ENCODE results near the gene HOXD9. TPM values are rescaled to one million over a fixed set of nuclear protein-coding genes. Genes with fewer than 3 reads are reported as not detected.

The HOXD9 gene
- polyA plus RNA-seq, 1 donor (not counting 4 experiments of a cell fraction or from before 2014, with no cell fraction given): not detected

GRCh38 chr2:176154576-176155252, 32.2 kb downstream of the HOXD9 start:
- no peaks in the 10 kb centered on the region for H3K79me2 ChIP-seq (ENCODE audit: control insufficient read depth, insufficient read depth, low read length)
- H3K9me1 ChIP-seq (ENCODE audit: control insufficient read depth, extremely low read depth, insufficient read depth, low read length): no peaks in the 10 kb centered on the region
- dilution Hi-C loops (cut with MboI; ENCODE audit: extremely low pct_ligation_motif_present, low sequenced_read_pairs): loop anchor here (25.0 kb wide), 1 partner anchor 483 kb away; no protein-coding TSS in a partner anchor
- no peaks in the 10 kb centered on the region for H4K20me1 ChIP-seq (ENCODE audit: control insufficient read depth, extremely low read depth, insufficient read depth, low read length)
- no peaks in the 10 kb centered on the region for H3K9me3 ChIP-seq (ENCODE audit: control insufficient read depth, low read depth, low read length)
- no peak overlapping the region for H3K9ac ChIP-seq (ENCODE audit: control insufficient read depth, extremely low read depth, insufficient read depth, low read length)
- peaks cover 93% of the 10 kb centered on the region for H3K27me3 ChIP-seq (ENCODE audit: control insufficient read depth, extremely low read depth, insufficient read depth, low read length)
- DNase-seq (ENCODE audit: low read depth, low spot score) (no peak), FAIRE-seq (no peak)
- no peak overlapping the region for H3K4me2 ChIP-seq (ENCODE audit: control insufficient read depth, extremely low read depth, insufficient read depth, low read depth, low read length)
- no peaks in the 10 kb centered on the region for H3K36me3 ChIP-seq (ENCODE audit: control insufficient read depth in 2 of 2, extremely low read depth in 1 of 2, insufficient read depth in 2 of 2, low read length in 2 of 2)
- TF ChIP-seq EZH2 (IDR thresholded peaks at IDR 0.05; ENCODE audit: low read length) (no peak), CTCF (optimal IDR thresholded peaks at IDR 0.05 in 1 of 3, IDR thresholded peaks at IDR 0.05 in 1 of 3, conservative IDR thresholded peaks at IDR 0.05 in 1 of 3; ENCODE audit: extremely low read depth in 1 of 3, insufficient read depth in 2 of 3, low read length in 3 of 3) (no peak)
- no peak overlapping the region for H3K27ac ChIP-seq (ENCODE audit: control insufficient read depth, insufficient read depth, low read length)
- H2AFZ ChIP-seq (ENCODE audit: control insufficient read depth, low read length): no peak overlapping the region
- no peaks in the 10 kb centered on the region for H3K4me1 ChIP-seq (ENCODE audit: control insufficient read depth, extremely low read depth, insufficient read depth, low read length)
- no peak overlapping the region for H3K4me3 ChIP-seq (ENCODE audit: control insufficient read depth in 2 of 3, extremely low read depth in 1 of 3, insufficient read depth in 2 of 3, low read depth in 1 of 3, low read length in 3 of 3)

- no peak overlapping the region for H3K9ac ChIP-seq (ENCODE audit: control insufficient read depth, extremely low read depth, insufficient read depth, low read length)
- H3K36me3 ChIP-seq (ENCODE audit: control insufficient read depth in 2 of 2, extremely low read depth in 1 of 2, insufficient read depth in 2 of 2, low read length in 2 of 2): no peaks in the 10 kb centered on the region
- H3K79me2 ChIP-seq (ENCODE audit: control insufficient read depth, insufficient read depth, low read length): no peaks in the 10 kb centered on the region
- no peak overlapping the region for H3K27ac ChIP-seq (ENCODE audit: control insufficient read depth, insufficient read depth, low read length)
- no peaks in the 10 kb centered on the region for H3K9me3 ChIP-seq (ENCODE audit: control insufficient read depth, low read depth, low read length)
- no peaks in the 10 kb centered on the region for H4K20me1 ChIP-seq (ENCODE audit: control insufficient read depth, extremely low read depth, insufficient read depth, low read length)
- FAIRE-seq: no peak
- H3K4me2 ChIP-seq (ENCODE audit: control insufficient read depth, extremely low read depth, insufficient read depth, low read depth, low read length): no peak overlapping the region
- H3K4me3 ChIP-seq (ENCODE audit: control insufficient read depth in 2 of 3, extremely low read depth in 1 of 3, insufficient read depth in 2 of 3, low read depth in 1 of 3, low read length in 3 of 3): no peak overlapping the region
- H3K9me1 ChIP-seq (ENCODE audit: control insufficient read depth, extremely low read depth, insufficient read depth, low read length): no peaks in the 10 kb centered on the region
- no peak for DNase-seq (ENCODE audit: low read depth, low spot score)
- no peaks in the 10 kb centered on the region for H3K4me1 ChIP-seq (ENCODE audit: control insufficient read depth, extremely low read depth, insufficient read depth, low read length)
- no peak for TF ChIP-seq CTCF (optimal IDR thresholded peaks at IDR 0.05 in 1 of 3, IDR thresholded peaks at IDR 0.05 in 1 of 3, conservative IDR thresholded peaks at IDR 0.05 in 1 of 3; ENCODE audit: extremely low read depth in 1 of 3, insufficient read depth in 2 of 3, low read length in 3 of 3)
- no peak for TF ChIP-seq EZH2 (IDR thresholded peaks at IDR 0.05; ENCODE audit: low read length)
- dilution Hi-C loops (cut with MboI; ENCODE audit: extremely low pct_ligation_motif_present, low sequenced_read_pairs): loop anchor here (25.0 kb wide), 1 partner anchor 482 kb away; no protein-coding TSS in a partner anchor
- no peak overlapping the region for H2AFZ ChIP-seq (ENCODE audit: control insufficient read depth, low read length)
- peaks cover 93% of the 10 kb centered on the region for H3K27me3 ChIP-seq (ENCODE audit: control insufficient read depth, extremely low read depth, insufficient read depth, low read length)
These were observed 33.0 kb downstream of the HOXD9 start for GRCh38 chr2:176155356-176156044.
